GM19452 (cell line): ENCODE results near the gene C4orf50.

Experiments used
- ATAC-seq: cut with Tn5 transposase; IDR thresholded peaks from one replicate; pipeline ENCODE4 v1.9.1; 2021; ENCODE audit not compliant: unreplicated experiment

C4orf50 gene

GRCh38 chr4:6044276-6044675, 26.0 kb upstream of the C4orf50 start:
- no peak for ATAC-seq

GRCh38 chr4:6043843-6044242, 25.6 kb upstream of the C4orf50 start:
- no peak for ATAC-seq

- ATAC-seq = no peak
These were observed 25.0 kb upstream of the C4orf50 start for GRCh38 chr4:6043188-6043587.

GRCh38 chr4:6042293-6043063, 24.2 kb upstream of the C4orf50 start:
- no peak for ATAC-seq

GRCh38 chr4:6041800-6042199, 23.6 kb upstream of the C4orf50 start:
- ATAC-seq = no peak

GRCh38 chr4:6038711-6039110, 20.5 kb upstream of the C4orf50 start:
- no peak for ATAC-seq

- no peak for ATAC-seq
These were observed 17.6 kb upstream of the C4orf50 start for GRCh38 chr4:6035786-6036185.

GRCh38 chr4:6033381-6033780, 15.2 kb upstream of the C4orf50 start:
- no peak for ATAC-seq

GRCh38 chr4:6032249-6033244, 14.3 kb upstream of the C4orf50 start:
- no peak for ATAC-seq

GRCh38 chr4:6031846-6032245, 13.6 kb upstream of the C4orf50 start:
- no peak for ATAC-seq

GRCh38 chr4:6030679-6031078, 12.4 kb upstream of the C4orf50 start:
- no peak for ATAC-seq

GRCh38 chr4:6029254-6029653, 11.0 kb upstream of the C4orf50 start:
- ATAC-seq = no peak

GRCh38 chr4:6028168-6028567, 9.9 kb upstream of the C4orf50 start:
- no peak for ATAC-seq

GRCh38 chr4:6027392-6027791, 9.2 kb upstream of the C4orf50 start:
- no peak for ATAC-seq

GRCh38 chr4:6024313-6024960, 6.2 kb upstream of the C4orf50 start:
- no peak for ATAC-seq

- no peak for ATAC-seq
These were observed 5.5 kb upstream of the C4orf50 start for GRCh38 chr4:6023731-6024130.

GRCh38 chr4:6022607-6023288, 4.5 kb upstream of the C4orf50 start:
- no peak for ATAC-seq

- ATAC-seq = no peak
These were observed 3.8 kb upstream of the C4orf50 start for GRCh38 chr4:6021831-6022606.

GRCh38 chr4:6020613-6021012, 2.4 kb upstream of the C4orf50 start:
- no peak for ATAC-seq
